ENCODE measurements around the gene BAMBI. TPM values are rescaled to one million over a fixed set of nuclear protein-coding genes. Genes with fewer than 3 reads are reported as not detected.

BAMBI gene
- 1 to 10 TPM; 3.6 to 5.3 (median 5.0) TPM for total RNA-seq
- polyA plus RNA-seq: 1 to 10 TPM in 2 of 3 donors, under 1 TPM in 1; 0.87 to 2.4 (median 1.2) TPM

DNA sequence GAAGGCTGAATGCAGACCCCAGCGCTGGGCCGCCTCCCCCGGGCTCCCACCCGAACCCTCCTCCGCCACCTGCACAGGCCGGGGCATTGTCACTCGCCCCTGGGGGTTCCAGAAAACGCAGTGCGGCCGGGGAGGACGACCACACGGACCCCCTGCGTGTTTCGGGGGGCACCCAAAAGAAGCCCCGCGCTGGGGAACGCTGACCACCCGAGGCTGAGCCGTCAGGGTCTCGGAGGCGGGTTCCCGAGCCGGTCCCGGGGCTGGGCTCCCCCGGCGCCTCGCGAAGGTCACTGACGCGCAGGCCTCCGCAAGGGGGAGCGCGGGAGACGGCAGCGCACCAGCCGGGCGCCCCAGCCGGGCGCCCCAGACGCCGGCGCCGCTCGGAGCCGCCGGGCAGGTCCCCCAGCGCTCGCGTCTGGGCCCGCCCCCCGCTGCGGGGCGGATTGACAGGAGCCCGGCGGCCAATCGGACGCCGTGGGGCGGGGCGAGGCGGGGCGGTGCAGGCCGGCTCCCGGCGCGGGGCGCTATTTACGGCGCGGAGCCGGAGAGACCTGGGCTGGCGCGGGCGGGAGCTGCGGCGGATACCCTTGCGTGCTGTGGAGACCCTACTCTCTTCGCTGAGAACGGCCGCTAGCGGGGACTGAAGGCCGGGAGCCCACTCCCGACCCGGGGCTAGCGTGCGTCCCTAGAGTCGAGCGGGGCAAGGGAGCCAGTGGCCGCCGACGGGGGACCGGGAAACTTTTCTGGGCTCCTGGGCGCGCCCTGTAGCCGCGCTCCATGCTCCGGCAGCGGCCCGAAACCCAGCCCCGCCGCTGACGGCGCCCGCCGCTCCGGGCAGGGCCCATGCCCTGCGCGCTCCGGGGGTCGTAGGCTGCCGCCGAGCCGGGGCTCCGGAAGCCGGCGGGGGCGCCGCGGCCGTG lies at the start of gene BAMBI:
Gene BAMBI (plus strand): TSS at position 554 of the 920 bp plus-strand sequence. CDS start 377 bp downstream, outside the sequence.
- Histone ChIP-seq H3K4me3 (peak within 1 kb of the TSS; percentile 59 to 93 (median 78)), H3K27ac (peak within 1 kb of the TSS; percentile 64 to 86 (median 77)), H3K9me3 (no peaks in the 10 kb centered on the region), H3K4me1 (peaks cover 0 to 49% (median 40%) of the 10 kb centered on the region in 4 donors), H3K36me3 (no peaks in the 10 kb centered on the region), H3K27me3 (peaks cover 0 to 11% (median 0%) of the 10 kb centered on the region in 3 donors)
- peak; percentile 94 for DNase-seq
- intact Hi-C loops (cut with DNase I): loop anchor here (1.0 kb wide), 2 partner anchors 314 to 626 kb away; no protein-coding TSS in a partner anchor
- TF ChIP-seq EP300 (IDR thresholded peaks at IDR 0.05): no peak
- peak; percentile 40 to 47 for TF ChIP-seq POLR2A (IDR thresholded peaks at IDR 0.05)
- peak; percentile 81 to 95 (median 88) for TF ChIP-seq POLR2AphosphoS5 (IDR thresholded peaks at IDR 0.05)
- peak; percentile 36 to 60 (median 53) for TF ChIP-seq CTCF (IDR thresholded peaks at IDR 0.05)
- 0 to 1% methylated on average over 120 of the region's 120 CpGs for WGBS, 2 donors

DNA sequence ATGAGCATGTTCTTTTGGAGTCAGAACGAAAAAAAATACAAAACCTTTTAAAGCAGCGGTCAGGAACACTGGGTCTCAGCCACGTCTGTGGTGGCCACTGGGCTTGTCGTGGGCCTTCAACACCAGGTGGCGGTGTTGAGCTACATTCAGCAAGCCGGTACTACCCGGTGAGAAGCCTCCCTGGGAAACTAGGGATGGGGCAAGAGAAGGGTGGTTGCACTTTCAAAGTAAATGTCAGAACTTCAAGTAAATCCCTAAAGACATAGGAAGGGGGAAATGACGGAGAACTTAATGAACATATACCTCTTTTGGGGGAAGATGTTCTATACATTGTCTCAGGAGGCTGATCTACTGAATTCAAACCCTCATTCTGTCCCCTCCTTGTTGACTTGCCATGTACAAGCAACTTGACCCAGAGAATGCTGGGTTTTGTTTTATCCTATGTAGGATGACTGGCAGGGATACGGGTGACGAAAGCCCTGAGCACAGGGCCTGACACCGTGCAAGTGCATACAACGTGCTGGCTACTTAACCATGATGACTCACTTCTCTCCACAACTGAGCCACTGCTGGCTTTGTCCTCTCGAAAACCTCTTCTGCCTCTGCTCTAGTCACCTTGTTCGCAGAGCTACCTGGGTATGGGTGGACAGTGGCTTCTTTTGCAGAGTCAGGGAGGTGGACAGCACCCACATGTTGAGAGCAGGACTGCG lies 49.0 kb upstream of the BAMBI start:
- no peak overlapping the region for H3K27ac ChIP-seq
- WGBS, 2 donors: 28 to 33% methylated on average over 15 of the region's 15 CpGs
- peak; percentile 85 for DNase-seq
- intact Hi-C loops (cut with DNase I): no loop called here
- no peaks in the 10 kb centered on the region for H3K27me3 ChIP-seq
- H3K36me3 ChIP-seq: no peaks in the 10 kb centered on the region
- TF ChIP-seq CTCF (IDR thresholded peaks at IDR 0.05): peak; percentile 21 to 84 (median 76)
- TF ChIP-seq POLR2A (IDR thresholded peaks at IDR 0.05): no peak
- peaks cover 0 to 8% (median 2%) of the 10 kb centered on the region in 4 donors for H3K4me1 ChIP-seq
- no peaks in the 10 kb centered on the region for H3K9me3 ChIP-seq
- no peak overlapping the region for H3K4me3 ChIP-seq

DNA sequence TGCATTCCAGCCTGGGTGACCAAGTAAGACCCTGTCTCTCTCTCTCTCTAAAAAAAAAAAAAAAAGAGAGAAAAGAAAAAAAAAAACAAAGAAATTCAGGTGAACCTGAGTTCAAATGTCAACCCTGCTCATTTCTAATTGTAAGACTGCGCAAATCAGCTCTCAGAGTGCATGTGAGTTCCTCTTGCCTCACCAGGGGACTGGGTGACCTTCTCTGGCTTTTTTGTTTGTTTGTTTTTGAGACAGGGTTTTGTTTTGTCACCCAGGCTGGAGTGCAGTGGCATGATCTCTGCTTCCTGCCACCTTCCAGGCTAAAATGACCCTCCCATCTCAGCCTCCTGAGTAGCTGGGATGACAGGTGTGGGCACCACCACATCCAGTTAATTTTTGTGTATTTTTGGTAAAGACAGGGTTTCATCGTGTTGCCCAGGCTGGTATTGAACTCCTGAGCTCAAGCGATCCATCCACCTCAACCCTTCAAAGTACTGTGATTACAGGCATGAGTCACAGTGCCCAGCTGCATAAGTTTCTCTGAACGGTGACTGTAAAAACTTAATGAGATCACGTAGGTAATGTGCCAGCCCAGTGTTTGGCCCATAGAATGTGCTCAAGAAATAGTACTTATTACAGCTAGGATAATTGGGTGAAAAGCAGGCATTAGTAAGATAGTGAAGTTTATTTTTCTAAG lies 45.3 kb upstream of the BAMBI start:
- no peaks in the 10 kb centered on the region for H3K27me3 ChIP-seq
- H3K9me3 ChIP-seq: no peaks in the 10 kb centered on the region
- intact Hi-C loops (cut with DNase I): no loop called here
- TF ChIP-seq CTCF (IDR thresholded peaks at IDR 0.05) (no peak), POLR2AphosphoS5 (IDR thresholded peaks at IDR 0.05) (no peak), POLR2A (IDR thresholded peaks at IDR 0.05) (no peak), EP300 (IDR thresholded peaks at IDR 0.05) (no peak)
- H3K27ac ChIP-seq: no peak overlapping the region
- DNase-seq: no peak
- H3K36me3 ChIP-seq: no peaks in the 10 kb centered on the region
- 45 to 79% methylated on average over 5 of the region's 5 CpGs for WGBS, 2 donors
- no peak overlapping the region for H3K4me3 ChIP-seq
- peaks cover 0 to 8% (median 2%) of the 10 kb centered on the region in 4 donors for H3K4me1 ChIP-seq

GRCh38 chr10:28632584-28632945 lies 44.8 kb upstream of the BAMBI start:
- H3K4me3 ChIP-seq: no peak overlapping the region
- no peaks in the 10 kb centered on the region for H3K27me3 ChIP-seq
- 65 to 87% methylated on average over 1 of the region's 1 CpG for WGBS, 2 donors
- peaks cover 0 to 8% (median 2%) of the 10 kb centered on the region in 4 donors for H3K4me1 ChIP-seq
- H3K36me3 ChIP-seq: no peaks in the 10 kb centered on the region
- no peak overlapping the region for H3K27ac ChIP-seq
- TF ChIP-seq CTCF (IDR thresholded peaks at IDR 0.05) (no peak), POLR2AphosphoS5 (IDR thresholded peaks at IDR 0.05) (no peak)
- H3K9me3 ChIP-seq: no peaks in the 10 kb centered on the region
- intact Hi-C loops (cut with DNase I): no loop called here
- no peak for DNase-seq

Measured in sigmoid colon (tissue), 7 donors.